Forelimb muscle (tissue), 1 donor: ENCODE results near the gene CBR1. TPM values are rescaled to one million over a fixed set of nuclear protein-coding genes. Genes with fewer than 3 reads are reported as not detected.
"Not testable (repeated sequence)": the region's sequence is repeated elsewhere in the genome, so short reads cannot be mapped to it uniquely, and the experiment has no call there.

Experiments
- DNase-seq: peaks from one replicate; pipeline ENCODE4 v3.0.0-alpha.2; 2013; ENCODE audit warnings: low read depth
- polyA plus RNA-seq: library from polyadenylated mRNA; unstranded; fragments of 120-200 nt; gene quantifications from one replicate; pipeline ENCODE4 v1.2.1, GENCODE V29; 2013; ENCODE audit not compliant: insufficient read length

The CBR1 gene
- polyA plus RNA-seq, 1 donor: 20.8 TPM

GRCh38 chr21:36079671-36080070 lies 9.8 kb downstream of the CBR1 start:
- no peak for DNase-seq

DNA sequence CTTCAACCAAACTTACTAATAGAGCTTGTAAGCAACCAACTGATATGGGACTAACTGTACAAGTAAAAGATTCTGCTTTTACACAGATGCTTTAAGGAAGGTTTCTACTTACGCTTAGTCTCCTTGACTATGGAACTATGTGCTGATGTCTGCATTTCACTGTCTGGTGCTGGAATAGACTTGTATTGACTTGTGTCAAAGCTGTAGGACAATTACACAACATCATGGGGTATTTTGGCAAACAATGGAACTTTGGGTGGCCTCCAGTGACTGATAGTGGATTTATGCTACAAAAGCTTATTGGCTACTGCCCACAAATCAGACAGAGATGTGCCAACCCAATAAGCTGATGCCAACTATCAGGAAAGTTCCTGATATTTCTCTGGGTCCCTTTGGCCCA lies 10.6 kb downstream of the CBR1 start:
- DNase-seq: no peak

DNA sequence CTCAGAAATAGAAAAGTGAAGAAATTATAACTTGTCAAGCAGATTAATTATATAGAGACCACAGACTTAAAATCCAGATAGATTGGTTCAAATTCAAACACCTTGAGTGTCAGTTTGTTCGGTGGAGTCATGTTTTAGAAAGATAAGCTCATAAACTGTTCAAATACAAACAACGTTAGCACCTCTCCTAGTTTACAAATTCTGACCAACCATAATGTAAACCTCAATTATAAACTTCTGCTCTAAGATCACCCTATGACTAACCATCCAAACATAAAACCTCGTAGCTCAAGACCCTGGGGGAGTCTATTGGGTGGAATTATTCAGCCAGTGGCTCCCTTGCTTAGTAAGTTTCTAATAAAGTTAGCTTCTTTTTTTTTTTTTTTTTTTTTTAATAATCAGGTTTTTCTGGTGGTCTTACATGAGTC lies 12.4 kb downstream of the CBR1 start:
- DNase-seq: no peak

- DNase-seq: no peak
Measured at GRCh38 chr21:36087362-36088138, 17.7 kb downstream of the CBR1 start.

GRCh38 chr21:36089946-36090345 lies 20.1 kb downstream of the CBR1 start:
- DNase-seq: no peak

- no peak for DNase-seq
Measured at GRCh38 chr21:36092681-36093080, 22.9 kb downstream of the CBR1 start.

DNA sequence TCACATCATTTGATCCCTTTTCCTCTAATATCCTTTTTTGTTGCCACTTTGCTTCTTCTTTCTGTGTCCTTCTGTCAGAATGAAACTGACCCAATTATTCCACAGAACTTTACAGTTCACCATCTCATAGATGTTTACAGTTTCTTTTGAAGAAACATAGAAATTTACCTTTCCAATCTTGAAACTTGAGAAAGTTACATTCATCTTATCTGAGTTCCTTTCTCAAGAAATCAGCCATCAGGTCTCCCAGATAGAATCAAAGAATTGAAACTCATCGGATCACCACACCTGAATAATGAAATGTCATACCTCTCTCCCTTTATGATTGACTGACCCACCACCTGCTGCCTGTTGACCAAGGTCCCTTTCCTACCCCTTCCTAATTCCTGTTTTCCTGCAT lies 23.7 kb downstream of the CBR1 start:
- DNase-seq: no peak

DNA sequence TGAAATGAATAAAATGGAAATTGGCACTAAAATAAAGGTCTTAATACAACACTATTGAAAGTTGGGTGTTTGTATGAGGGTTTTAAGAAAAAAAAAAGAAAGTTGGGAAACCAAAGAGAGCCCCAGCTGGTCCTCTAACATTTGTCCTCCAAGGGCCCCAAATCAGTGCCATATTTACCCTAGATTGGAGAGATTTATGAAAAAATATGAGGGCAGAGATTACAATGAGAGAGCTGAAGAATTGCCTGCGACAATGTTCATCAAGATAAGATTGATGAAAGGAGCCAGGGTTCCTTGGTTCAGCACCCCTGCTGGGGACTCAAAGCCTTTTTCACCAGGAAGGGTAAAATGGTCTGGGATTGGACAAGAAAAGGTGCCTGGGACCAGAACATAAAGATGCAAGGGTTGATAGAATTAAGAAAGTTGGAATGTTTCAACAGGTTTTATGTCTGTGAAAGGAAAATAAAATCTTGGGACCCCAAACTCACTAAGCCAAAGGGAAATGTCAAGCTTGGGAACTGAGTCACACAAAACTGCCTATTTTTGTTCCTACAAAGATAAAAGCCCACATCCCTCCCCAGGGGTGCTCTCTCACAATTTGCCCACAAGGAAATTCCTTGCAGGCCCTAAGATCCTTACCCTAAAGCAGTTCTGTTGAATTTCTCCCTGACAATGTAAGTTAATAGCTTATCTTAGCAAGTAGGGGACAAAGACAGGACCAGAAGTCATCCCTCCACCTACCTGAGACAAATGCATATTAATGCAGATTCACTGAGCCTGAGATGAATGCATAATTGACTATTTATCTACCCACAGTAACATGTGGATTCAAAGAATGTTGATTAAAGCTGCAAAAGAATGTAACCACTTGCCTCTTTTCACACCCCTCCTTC lies 26.8 kb downstream of the CBR1 start:
- DNase-seq: no peak

DNA sequence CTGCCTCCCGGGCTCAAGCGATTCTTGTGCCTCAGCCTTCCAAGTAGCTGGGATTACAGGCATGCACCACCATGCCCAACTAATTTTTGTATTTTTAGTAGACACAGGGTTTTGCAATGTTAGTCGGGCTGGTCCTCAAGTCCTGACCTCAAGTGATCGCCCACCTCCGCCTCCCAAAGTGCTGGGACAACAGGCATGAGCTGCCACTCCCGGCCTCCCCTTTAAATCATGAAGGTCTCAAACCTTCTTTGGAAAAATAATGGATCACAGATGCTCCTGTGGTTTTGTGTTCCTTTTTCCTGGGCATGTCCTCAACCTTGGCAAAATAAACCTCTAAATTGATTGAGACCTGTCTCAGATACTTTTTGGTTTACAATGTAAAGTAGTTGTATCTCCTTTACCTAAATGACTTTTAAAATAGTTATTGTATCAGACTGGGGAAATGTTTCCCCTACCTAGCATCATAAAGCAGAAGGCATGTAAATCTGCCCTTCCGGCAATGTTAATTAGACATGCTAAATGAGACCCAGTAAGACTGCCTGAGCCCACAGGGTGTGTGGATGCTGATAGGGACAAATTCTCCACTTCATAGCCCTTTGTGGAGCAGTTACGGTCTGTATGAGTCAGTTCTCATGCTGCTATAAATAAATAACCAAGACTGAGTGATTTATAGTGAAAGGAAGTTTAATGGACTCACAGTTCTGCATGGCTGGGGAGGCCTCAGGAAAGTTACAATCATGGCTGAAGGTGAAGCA lies 27.8 kb downstream of the CBR1 start:
- no peak for DNase-seq

- no peak for DNase-seq
Measured at GRCh38 chr21:36098182-36098532, 28.3 kb downstream of the CBR1 start.

DNA sequence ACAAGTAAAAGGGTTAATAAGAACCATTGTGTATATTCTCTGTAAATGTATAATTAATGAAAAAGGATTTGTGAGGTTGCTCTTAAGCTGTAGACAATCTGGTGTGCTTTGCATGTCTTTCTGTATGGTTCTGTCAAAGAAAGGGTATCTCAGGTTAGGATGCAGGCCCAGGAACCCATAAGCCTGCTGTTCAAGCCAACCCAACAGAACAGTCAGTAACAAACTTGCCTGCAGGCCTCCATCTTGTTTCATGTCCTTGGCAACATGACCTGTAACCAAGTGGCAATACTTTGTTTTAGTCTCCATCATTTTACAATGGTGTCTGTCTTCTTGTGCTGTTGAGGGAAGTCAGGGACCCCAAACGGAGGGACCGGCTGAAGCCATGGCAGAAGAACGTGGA lies 29.2 kb downstream of the CBR1 start:
- DNase-seq: no peak

DNA sequence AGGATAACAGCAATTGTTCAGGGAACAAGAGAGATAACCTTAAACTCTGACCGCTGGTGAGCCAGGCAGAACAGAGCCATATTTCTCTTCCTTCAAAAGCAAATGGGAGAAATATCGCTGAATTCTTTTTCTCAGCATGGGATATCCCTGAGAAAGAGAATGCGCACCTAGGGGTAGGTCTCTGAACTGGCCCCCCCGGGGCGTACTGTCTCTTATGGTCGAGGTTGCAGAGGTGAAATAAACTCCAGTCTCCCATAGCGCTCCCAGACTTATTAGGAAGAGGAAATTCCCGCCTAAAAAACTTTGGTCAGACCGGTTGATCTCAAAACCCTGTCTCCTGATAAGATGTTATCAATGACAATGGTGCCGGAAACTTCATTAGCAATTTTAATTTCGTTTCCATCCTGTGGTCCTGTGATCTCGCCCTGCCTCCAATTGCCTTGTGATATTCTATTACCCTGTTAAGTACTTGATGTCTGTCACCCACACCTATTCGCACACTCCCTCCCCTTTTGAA lies 29.9 kb downstream of the CBR1 start:
- not testable (repeated sequence) for DNase-seq

DNA sequence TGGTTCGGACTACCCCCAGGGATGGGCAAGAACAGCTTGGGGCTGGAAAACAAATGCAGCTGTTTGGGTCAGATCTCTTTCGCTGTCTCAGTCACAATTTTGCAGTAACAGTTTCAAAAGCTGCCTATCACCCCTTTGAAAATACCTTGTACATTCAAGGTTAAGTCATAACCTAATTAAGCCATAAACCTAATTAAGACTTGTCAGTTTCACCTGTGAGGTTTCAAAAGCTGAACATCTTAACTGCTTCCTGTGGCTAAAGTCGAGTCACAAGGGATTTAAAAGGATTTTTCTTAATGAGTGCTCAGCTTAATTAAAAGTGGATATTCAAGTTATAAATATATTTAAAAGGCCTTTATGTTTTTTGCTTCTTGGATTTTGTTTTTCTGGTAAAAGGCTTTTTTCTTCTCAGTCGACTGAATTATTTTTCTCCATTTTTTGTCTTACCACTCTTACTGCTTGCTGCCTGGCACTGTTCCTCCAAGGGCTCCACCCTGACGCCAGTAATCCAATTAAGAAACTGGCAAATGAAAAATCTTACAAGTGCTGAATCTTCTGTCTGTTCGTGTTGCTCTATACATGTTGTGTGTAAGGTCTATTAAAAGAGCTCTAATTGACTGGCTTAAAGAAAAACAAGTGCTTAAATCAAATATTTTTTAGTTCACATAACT lies 31.3 kb downstream of the CBR1 start:
- DNase-seq: no peak

- DNase-seq: no peak
Measured at GRCh38 chr21:36103434-36103833, 33.6 kb downstream of the CBR1 start.

DNA sequence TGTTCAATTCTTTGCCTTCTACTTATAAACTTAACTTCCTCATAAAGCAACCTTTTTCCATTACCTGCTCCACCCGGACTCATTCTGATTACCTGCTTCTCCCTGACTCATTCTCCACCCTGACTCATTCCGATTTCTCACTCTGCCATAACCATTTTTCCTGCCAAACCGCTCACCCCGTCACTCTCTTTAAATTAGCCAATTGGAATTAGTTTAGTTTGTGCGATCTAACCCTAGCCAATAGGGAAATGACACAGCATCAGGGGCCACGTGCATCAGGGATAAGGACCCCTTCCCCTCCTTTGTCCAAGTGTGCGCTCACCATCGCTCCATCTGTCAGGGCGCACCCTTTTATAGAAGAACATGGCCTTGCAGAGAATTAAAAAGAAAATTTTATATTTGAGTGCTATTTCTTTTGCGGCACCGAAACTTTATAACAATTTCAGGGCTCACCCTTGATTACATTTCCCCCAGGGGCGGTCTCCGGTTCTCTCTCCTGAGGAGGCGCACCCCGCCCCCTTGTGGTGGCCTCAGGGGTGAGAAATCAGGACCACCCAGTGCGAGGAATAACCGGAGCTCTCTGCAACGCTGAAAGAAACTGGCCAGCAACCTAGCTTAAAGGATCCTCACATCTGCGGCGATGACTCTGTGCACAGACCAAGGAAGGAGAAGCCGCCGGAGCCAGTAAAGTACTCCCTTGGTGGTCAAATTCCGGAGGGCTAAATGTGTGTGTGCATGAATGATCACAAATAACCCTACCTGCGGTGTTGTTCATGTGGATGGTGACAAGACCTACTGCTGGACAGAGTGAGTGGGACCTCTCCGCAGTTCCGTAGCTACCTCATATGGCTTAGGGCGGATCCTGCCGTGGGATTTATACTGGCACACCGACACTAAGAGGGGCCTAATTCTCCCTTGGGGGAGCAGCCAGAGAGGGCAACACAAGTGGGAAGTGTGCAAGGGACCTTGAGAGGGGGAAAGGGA lies 34.8 kb downstream of the CBR1 start:
- DNase-seq: no peak

DNA sequence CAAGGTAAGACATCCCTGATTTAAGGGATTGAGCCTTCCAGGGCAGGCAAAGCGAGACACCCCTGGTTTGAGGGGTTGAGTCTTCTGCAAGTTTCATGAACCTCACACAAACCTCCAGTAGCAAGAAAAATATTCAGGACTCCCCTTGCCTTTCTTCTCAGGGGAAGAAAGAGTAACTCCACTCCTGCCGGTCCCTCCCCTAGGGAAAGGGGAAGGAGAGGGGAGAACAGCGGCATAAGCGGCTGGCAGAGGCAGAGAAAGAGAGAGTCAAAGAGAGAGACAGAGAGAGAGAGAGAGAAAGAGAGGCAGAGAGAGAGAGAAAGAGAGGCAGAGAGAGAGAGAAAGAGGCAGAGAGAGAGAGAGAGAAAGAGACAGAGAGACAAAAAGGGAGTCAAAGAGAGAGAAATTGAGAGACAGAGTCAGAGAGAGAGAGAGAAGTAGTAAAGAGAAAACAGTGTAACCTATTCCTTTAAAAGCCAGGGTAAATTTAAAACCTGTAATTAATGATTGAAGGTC lies 35.6 kb downstream of the CBR1 start:
- no peak for DNase-seq

DNA sequence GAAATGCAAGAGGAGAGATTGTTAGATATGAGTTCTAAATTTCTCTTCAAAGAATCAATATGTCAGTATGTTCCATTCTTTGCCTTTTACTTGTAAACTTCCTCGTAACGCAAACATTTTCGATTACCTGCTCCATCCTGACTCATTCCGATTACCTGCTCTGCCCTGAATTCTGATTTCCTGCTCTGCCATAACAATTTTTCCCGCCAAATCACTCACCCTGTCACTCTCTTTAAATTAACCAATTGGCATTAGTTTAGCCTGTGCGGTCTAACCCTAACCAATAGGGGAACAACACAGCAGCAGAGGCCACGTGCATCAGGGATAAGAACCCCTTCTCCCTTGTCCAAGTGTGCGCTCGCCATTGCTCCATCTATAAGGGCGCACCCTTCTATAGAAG lies 40.0 kb downstream of the CBR1 start:
- DNase-seq: no peak

DNA sequence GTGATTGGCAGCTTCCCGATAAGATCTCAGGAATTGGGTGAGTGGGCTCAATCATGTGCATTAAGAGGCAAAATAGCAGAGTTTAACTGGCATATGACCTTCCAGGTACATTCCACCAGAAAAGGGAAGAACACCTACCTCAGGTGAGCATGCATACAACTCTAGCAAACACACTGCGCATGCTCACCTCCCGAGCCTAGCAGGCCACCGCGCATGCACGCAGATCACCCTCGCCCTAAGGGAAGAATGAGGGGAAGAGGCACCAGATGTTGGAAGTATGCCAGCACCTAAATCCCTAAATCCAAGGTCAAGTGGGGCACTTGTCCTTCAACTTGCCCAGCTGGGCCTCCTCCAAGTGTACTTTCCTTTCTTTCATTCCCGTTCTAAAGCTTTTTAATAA lies 41.4 kb downstream of the CBR1 start:
- no peak for DNase-seq

DNA sequence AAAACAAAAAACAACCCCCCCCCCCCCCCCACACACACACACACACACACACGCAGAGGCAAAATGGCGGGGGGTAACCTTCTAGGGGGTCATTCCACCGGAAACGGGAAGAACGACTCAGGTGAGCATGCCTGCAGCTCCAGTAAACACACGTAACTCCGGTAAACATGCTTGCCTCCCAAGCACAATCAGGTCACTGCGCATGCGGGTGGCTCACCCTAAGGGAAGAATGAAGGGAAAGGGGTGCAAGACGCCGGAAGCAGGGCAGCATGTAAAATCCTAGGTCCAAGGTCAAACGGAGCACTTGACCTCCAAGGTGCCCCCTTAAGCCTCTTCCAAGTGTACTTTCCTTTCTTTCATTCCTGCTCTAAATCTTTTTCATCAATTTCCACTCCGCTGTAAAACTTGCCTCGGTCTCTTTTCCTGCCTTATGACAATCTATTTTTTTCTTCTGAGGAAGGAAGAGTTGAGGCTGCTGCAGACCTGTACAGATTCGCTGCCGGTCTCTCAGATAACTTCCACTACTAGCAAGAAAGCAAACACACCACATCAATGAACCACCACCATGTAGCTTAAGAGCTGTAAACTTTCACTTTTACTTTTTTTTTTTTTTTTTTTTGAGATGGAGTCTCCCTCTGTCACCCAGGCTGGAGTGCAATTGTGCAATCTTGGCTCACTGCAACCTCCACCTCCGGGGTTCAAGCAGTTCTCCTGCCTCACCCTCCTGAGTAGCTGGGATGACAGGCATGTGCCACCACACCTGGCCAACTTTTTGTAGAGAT lies 44.0 kb downstream of the CBR1 start:
- DNase-seq: no peak
